SK-N-SH treated with all-trans-retinoic acid at 6 μM for 48 hours (cell line): ENCODE data around the gene PACSIN2.
"Not testable (repeated sequence)": the region's sequence is repeated elsewhere in the genome, so short reads cannot be mapped to it uniquely, and the experiment has no call there.

Experiments used
- ATAC-seq: fragments of 200-7000 bp; cut with Tn5 transposase; 3 replicates; pipeline ENCODE4 v1.9.1; 2020; ENCODE audit warnings: mild to moderate bottlenecking, moderate library complexity
- ARNTL ChIP-seq: fragments of 450-650 bp; formaldehyde crosslinking; IDR thresholded peaks from 2 replicates; pipeline ENCODE4 v1.5.0; 2020; ENCODE audit warnings: low read depth, mild to moderate bottlenecking, moderate library complexity, borderline replicate concordance
- BACH2 ChIP-seq: fragments of 250-450 bp; sonication (Bioruptor Pico); IDR thresholded peaks from 2 replicates; pipeline ENCODE4 v1.9.0; 2021; ENCODE audit warnings: mild to moderate bottlenecking, borderline replicate concordance
- CSDC2 ChIP-seq: fragments of 250-450 bp; sonication (Bioruptor Pico); IDR thresholded peaks from 2 replicates; pipeline ENCODE4 v1.5.0; 2020; ENCODE audit warnings: mild to moderate bottlenecking, moderate library complexity
- ESRRG ChIP-seq: fragments of 250-450 bp; sonication (Bioruptor Pico); IDR thresholded peaks from 2 replicates; pipeline ENCODE4 v1.6.1; 2021; ENCODE audit warnings: mild to moderate bottlenecking
- ISL1 ChIP-seq: fragments of 250-450 bp; sonication (Bioruptor Pico); IDR thresholded peaks from 2 replicates; pipeline ENCODE4 v2.1.2; 2022; ENCODE audit warnings: mild to moderate bottlenecking, moderate library complexity
- PPARA ChIP-seq: fragments of 250-450 bp; sonication (Bioruptor Pico); IDR thresholded peaks from 2 replicates; pipeline ENCODE4 v1.5.0; 2020; ENCODE audit warnings: mild to moderate bottlenecking, borderline replicate concordance
- RARB ChIP-seq: fragments of 250-450 bp; sonication (Bioruptor Pico); IDR thresholded peaks from 2 replicates; pipeline ENCODE4 v1.8.0; 2021; ENCODE audit warnings: mild to moderate bottlenecking, moderate library complexity
- TCF4 ChIP-seq: fragments of 250-450 bp; sonication (Bioruptor Pico); IDR thresholded peaks from 2 replicates; pipeline ENCODE4 v1.8.0; 2021; ENCODE audit warnings: mild to moderate bottlenecking, moderate library complexity, borderline replicate concordance
- TOX ChIP-seq: fragments of 250-450 bp; sonication (Bioruptor Pico); IDR thresholded peaks from 2 replicates; pipeline ENCODE4 v1.8.0; 2021; ENCODE audit warnings: mild to moderate bottlenecking, moderate library complexity, borderline replicate concordance
- ZFP3 ChIP-seq: fragments of 250-450 bp; sonication (Bioruptor Pico); IDR thresholded peaks from 2 replicates; pipeline ENCODE4 v1.5.0; 2020; ENCODE audit warnings: mild to moderate bottlenecking, moderate library complexity
- ZFP30 ChIP-seq: fragments of 450-650 bp; formaldehyde crosslinking; IDR thresholded peaks from 2 replicates; pipeline ENCODE4 v1.5.0; 2022; ENCODE audit warnings: mild to moderate bottlenecking, moderate library complexity
- ZNF565 ChIP-seq: fragments of 450-650 bp; formaldehyde crosslinking; conservative IDR thresholded peaks from 2 replicates; pipeline ENCODE4 v1.5.0; 2020; ENCODE audit warnings: low read depth, mild to moderate bottlenecking, moderate library complexity
- ZNF8 ChIP-seq: fragments of 450-650 bp; formaldehyde crosslinking; IDR thresholded peaks from 2 replicates; pipeline ENCODE4 v1.5.0; 2020; ENCODE audit warnings: mild to moderate bottlenecking, moderate library complexity
- TF ChIP-seq, protein P1 (sequence below): fragments of 250-450 bp; sonication (Bioruptor Pico); IDR thresholded peaks from 2 replicates; pipeline ENCODE4 v1.5.1; 2021; ENCODE audit warnings: mild to moderate bottlenecking, moderate library complexity
- TF ChIP-seq, protein P2 (sequence below): fragments of 250-450 bp; sonication (Bioruptor Pico); IDR thresholded peaks from 2 replicates; pipeline ENCODE4 v1.5.1; 2020; ENCODE audit warnings: low read depth, mild to moderate bottlenecking, moderate library complexity
- TF ChIP-seq, protein P3 (sequence below): fragments of 250-450 bp; sonication (Bioruptor Pico); IDR thresholded peaks from 2 replicates; pipeline ENCODE4 v1.5.0; 2020; ENCODE audit warnings: mild to moderate bottlenecking, moderate library complexity
- TF ChIP-seq, protein P4 (sequence below): fragments of 250-450 bp; sonication (Bioruptor Pico); IDR thresholded peaks from 2 replicates; pipeline ENCODE4 v1.8.0; 2020; ENCODE audit warnings: mild to moderate bottlenecking, moderate library complexity, borderline replicate concordance

Gene PACSIN2

DNA sequence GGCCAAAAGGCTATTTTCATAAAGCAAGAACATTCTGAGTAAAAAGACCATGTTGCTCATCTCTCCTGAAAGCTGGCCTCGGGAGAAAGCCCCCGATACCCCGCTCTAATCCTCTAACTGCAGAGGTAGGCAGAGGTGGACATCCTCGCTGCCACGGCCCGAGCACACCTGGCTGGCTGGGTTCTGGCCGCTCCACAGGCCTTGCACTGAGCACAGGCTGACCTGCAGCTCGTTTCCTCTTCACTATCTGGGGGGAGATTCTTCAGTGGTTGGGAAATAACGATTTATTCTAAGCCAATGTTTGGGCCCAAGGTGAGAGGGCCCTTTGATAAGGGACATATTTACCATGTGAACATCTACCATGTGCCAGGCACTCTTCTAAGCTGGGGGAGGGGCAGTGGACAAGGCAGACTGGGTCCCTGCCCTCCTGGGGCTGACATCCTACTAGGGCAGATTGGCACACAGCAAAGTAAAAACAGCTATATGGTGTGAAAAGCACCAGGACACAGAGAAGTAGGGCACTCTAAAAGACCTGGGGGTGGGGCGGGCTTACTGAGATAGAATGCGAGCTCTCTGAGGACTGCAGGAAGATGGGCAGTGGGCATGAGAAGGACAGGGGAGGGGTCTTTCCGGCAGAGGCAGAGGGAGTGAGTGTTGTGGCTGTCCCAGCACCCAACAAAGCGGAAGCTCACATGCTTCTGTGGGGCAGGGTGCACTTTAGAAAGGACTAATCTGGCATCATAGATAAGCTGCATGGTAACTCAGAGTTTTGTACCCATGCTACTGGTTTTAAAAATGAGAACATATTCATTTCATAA lies 92.4 kb downstream of the PACSIN2 start:
- no peak for TF ChIP-seq ZFP30
- no peak for TF ChIP-seq CSDC2 (CRISPR knock-in tag)
- no peak for TF ChIP-seq ESRRG (CRISPR knock-in tag)
- TF ChIP-seq, protein P1, sequence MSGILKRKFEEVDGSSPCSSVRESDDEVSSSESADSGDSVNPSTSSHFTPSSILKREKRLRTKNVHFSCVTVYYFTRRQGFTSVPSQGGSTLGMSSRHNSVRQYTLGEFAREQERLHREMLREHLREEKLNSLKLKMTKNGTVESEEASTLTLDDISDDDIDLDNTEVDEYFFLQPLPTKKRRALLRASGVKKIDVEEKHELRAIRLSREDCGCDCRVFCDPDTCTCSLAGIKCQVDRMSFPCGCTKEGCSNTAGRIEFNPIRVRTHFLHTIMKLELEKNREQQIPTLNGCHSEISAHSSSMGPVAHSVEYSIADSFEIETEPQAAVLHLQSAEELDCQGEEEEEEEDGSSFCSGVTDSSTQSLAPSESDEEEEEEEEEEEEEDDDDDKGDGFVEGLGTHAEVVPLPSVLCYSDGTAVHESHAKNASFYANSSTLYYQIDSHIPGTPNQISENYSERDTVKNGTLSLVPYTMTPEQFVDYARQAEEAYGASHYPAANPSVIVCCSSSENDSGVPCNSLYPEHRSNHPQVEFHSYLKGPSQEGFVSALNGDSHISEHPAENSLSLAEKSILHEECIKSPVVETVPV = no peak
- TF ChIP-seq ZNF8 (CRISPR knock-in tag) = no peak
- TF ChIP-seq TCF4 = no peak
- TF ChIP-seq ZFP3 (CRISPR knock-in tag) = no peak
- ATAC-seq = no peak; the same call in 2 of the 3 replicates

DNA sequence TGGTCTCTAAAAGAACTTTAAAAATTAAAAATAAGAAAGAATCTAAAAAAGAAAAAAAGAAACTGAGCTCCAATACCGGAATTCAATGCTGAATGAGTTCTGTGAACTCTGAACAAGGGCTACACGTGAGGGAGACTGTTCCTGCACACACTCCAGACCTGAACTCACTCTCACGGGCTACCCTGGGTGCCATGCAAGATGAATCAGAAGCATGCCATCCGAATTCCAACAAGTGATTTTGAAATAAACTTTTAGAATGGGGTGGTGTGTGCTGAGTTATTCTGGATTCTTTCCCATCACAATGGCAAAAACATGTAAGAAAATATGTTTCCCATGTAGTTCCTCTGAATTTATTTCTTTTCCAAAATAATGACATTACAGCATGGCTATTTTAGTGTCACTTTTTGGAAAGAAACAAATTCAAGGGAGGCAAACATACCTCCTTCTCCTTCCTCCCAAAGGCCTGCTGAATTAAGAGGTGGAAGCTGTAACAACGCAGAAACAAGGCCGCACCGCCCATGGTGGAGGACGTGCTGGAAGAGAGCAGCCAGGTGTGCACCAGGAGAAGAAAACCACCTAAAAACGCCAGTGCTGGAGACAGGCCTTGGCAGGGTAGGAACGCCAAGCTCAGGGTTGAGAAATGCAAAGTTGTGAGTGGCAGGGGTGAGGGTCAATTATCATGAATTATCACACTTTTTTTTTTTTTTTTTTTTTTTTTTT lies 94.7 kb downstream of the PACSIN2 start:
- no peak for TF ChIP-seq ZFP30
- TF ChIP-seq RARB (CRISPR knock-in tag) = no peak
- TF ChIP-seq ISL1 = no peak
- no peak for TF ChIP-seq BACH2 (CRISPR knock-in tag)
- no peak for TF ChIP-seq TOX (CRISPR knock-in tag)
- no peak for TF ChIP-seq TCF4
- TF ChIP-seq, all 23 proteins: peak for 0
- peak; percentile 63 for ATAC-seq

DNA sequence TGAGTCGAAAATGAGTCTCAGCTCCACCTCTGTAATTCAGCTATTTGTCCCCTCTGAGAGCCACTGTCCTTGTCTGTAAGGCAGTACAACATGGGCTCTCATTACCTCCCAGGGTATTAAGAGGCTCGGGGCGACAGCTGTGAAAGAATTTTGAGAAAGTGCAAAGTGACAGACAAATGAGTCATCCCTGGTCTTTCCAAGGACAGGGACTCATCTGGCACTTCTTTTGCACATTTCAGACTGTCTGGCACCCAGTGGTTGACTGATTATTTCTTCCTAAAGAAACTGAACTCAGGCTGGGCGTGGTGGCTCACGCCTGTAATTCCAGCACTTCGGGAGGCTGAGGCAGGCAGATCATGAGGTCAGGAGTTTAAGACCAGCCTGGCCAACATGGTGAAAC lies 95.8 kb downstream of the PACSIN2 start:
- TF ChIP-seq ZNF8 (CRISPR knock-in tag) (no peak), ARNTL (CRISPR knock-in tag) (no peak), ZFP30 (no peak), TOX (CRISPR knock-in tag) (no peak), ISL1 (no peak), ZNF565 (no peak)
- TF ChIP-seq, protein P2, sequence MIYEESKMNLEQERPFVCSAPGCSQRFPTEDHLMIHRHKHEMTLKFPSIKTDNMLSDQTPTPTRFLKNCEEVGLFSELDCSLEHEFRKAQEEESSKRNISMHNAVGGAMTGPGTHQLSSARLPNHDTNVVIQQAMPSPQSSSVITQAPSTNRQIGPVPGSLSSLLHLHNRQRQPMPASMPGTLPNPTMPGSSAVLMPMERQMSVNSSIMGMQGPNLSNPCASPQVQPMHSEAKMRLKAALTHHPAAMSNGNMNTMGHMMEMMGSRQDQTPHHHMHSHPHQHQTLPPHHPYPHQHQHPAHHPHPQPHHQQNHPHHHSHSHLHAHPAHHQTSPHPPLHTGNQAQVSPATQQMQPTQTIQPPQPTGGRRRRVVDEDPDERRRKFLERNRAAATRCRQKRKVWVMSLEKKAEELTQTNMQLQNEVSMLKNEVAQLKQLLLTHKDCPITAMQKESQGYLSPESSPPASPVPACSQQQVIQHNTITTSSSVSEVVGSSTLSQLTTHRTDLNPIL (CRISPR knock-in tag) = no peak
- TF ChIP-seq, protein P3, sequence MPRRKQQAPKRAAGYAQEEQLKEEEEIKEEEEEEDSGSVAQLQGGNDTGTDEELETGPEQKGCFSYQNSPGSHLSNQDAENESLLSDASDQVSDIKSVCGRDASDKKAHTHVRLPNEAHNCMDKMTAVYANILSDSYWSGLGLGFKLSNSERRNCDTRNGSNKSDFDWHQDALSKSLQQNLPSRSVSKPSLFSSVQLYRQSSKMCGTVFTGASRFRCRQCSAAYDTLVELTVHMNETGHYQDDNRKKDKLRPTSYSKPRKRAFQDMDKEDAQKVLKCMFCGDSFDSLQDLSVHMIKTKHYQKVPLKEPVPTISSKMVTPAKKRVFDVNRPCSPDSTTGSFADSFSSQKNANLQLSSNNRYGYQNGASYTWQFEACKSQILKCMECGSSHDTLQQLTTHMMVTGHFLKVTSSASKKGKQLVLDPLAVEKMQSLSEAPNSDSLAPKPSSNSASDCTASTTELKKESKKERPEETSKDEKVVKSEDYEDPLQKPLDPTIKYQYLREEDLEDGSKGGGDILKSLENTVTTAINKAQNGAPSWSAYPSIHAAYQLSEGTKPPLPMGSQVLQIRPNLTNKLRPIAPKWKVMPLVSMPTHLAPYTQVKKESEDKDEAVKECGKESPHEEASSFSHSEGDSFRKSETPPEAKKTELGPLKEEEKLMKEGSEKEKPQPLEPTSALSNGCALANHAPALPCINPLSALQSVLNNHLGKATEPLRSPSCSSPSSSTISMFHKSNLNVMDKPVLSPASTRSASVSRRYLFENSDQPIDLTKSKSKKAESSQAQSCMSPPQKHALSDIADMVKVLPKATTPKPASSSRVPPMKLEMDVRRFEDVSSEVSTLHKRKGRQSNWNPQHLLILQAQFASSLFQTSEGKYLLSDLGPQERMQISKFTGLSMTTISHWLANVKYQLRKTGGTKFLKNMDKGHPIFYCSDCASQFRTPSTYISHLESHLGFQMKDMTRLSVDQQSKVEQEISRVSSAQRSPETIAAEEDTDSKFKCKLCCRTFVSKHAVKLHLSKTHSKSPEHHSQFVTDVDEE (CRISPR knock-in tag) = no peak
- TF ChIP-seq, protein P4, sequence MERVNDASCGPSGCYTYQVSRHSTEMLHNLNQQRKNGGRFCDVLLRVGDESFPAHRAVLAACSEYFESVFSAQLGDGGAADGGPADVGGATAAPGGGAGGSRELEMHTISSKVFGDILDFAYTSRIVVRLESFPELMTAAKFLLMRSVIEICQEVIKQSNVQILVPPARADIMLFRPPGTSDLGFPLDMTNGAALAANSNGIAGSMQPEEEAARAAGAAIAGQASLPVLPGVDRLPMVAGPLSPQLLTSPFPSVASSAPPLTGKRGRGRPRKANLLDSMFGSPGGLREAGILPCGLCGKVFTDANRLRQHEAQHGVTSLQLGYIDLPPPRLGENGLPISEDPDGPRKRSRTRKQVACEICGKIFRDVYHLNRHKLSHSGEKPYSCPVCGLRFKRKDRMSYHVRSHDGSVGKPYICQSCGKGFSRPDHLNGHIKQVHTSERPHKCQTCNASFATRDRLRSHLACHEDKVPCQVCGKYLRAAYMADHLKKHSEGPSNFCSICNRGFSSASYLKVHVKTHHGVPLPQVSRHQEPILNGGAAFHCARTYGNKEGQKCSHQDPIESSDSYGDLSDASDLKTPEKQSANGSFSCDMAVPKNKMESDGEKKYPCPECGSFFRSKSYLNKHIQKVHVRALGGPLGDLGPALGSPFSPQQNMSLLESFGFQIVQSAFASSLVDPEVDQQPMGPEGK (CRISPR knock-in tag) = no peak
- TF ChIP-seq, protein P1 = no peak
- ATAC-seq = no peak

DNA sequence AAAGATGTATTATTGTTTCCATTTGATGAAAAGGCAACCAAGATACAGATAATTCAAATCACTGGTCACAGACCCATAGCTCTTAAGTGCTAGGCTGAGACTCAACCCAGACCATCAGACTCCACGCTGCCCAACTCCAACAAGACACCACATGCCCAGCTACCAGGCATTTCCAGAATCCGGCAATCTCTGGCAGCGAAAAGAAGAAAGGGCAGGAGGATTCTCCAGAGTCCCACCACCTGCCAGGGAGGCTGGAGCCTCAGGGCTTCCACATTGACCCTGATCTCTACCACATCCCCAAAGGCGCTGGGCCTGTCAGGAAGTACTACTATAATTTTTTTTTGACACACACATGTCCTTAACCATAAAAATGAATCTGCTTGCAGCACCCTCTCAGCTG lies 96.4 kb downstream of the PACSIN2 start:
- ATAC-seq = no peak
- TF ChIP-seq ZNF565 (no peak), PPARA (CRISPR knock-in tag) (no peak), ZFP3 (CRISPR knock-in tag) (no peak)
- TF ChIP-seq, protein P3 (CRISPR knock-in tag) = no peak
- TF ChIP-seq, all 23 proteins: peak for 0

DNA sequence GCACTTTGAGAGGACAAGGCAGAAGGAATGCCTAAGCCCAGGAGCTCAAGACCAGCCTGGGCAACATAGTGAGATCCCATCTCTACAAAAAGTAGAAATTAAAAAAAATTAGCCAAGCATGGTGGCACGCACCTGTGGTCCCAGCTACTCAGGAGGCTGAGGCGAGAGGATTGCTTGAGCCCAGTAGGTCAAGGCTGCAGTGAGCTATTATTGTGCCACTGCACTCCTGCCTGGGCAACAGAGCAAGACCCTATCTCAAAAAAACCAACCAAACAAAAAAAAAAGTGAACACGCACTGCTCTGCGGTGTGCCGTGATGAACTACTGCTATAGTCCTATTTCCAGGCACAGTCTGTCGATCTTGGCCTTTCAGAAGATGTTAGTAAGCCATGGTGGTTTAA lies 97.6 kb downstream of the PACSIN2 start:
- ATAC-seq = not testable (repeated sequence)
